ENCODE measurements around the gene DNM3.

DNA sequence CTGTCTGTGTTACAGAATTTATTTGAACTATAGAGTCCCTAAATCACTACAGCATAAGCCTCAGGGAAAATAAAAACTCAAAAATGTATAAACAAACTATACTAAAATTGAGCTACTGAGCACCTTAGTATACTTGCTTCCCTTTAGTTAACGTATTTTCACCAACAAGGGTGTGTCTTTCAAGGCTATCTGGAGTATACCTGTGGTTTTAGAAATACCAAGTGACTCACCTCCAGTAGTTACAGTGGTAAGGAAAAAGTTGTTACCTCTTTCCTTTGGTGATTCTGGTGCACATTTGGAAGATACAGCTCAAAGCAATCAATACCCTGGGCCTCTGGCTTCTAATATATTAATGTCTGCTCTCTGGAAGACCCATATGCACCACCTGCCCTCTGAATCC is 511.1 kb downstream of the DNM3 start:
- TF ChIP-seq, protein P1, sequence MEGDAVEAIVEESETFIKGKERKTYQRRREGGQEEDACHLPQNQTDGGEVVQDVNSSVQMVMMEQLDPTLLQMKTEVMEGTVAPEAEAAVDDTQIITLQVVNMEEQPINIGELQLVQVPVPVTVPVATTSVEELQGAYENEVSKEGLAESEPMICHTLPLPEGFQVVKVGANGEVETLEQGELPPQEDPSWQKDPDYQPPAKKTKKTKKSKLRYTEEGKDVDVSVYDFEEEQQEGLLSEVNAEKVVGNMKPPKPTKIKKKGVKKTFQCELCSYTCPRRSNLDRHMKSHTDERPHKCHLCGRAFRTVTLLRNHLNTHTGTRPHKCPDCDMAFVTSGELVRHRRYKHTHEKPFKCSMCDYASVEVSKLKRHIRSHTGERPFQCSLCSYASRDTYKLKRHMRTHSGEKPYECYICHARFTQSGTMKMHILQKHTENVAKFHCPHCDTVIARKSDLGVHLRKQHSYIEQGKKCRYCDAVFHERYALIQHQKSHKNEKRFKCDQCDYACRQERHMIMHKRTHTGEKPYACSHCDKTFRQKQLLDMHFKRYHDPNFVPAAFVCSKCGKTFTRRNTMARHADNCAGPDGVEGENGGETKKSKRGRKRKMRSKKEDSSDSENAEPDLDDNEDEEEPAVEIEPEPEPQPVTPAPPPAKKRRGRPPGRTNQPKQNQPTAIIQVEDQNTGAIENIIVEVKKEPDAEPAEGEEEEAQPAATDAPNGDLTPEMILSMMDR (IDR thresholded peaks at IDR 0.05; ENCODE audit: low read depth, low read length), result no peak
- TF ChIP-seq POLR2A (IDR thresholded peaks at IDR 0.05; ENCODE audit: extremely low read depth, insufficient read length), result no peak
